WTC11 (cell line): ENCODE measurements around the gene KIF2C. TPM values are rescaled to one million over a fixed set of nuclear protein-coding genes. Genes with fewer than 3 reads are reported as not detected.

Experiments used
- ATAC-seq: fragments of 200-7000 bp; cut with Tn5 transposase; 2 replicates; pipeline ENCODE4 v1.10.0; 2021; ENCODE audit warnings: mild to moderate bottlenecking, moderate library complexity
- CTCF ChIA-PET: fragments of 300-600 bp; sonication (Branson Sonifier 250); formaldehyde crosslinking; loops from one replicate; lab custom pipeline; 2021; ENCODE audit warnings: antibody characterized with exemption; lab: Charles Lee
- POLR2A ChIA-PET: fragments of 350-600 bp; sonication (Branson Sonifier 250); formaldehyde crosslinking; loops from one replicate; lab custom pipeline; 2021; ENCODE audit warnings: antibody characterized with exemption; lab: Charles Lee
- DNase-seq: peaks from one replicate; pipeline ENCODE4 v3.0.0; 2021; ENCODE audit warnings: low spot score
- H3K27ac Mint-ChIP-seq: 2 replicates; pipeline ENCODE4 v1.8.0; 2021; ENCODE audit warnings: mixed read lengths
- H3K27me3 Mint-ChIP-seq: 2 replicates; pipeline ENCODE4 v1.8.0; 2021; ENCODE audit warnings: low read depth, mild to moderate bottlenecking, moderate library complexity, mixed read lengths
- H3K36me3 Mint-ChIP-seq: 2 replicates; pipeline ENCODE4 v1.8.0; 2021; ENCODE audit warnings: mixed read lengths
- H3K4me1 Mint-ChIP-seq: 2 replicates; pipeline ENCODE4 v1.8.0; 2022; ENCODE audit warnings: mixed read lengths
- H3K4me3 Mint-ChIP-seq: 2 replicates; pipeline ENCODE4 v1.8.0; 2021; ENCODE audit warnings: mild to moderate bottlenecking, moderate library complexity, mixed read lengths
- H3K9me3 Mint-ChIP-seq: 2 replicates; pipeline ENCODE4 v1.8.0; 2021; ENCODE audit warnings: mixed read lengths
- ARID4B ChIP-seq: sonication (generic); formaldehyde crosslinking; IDR thresholded peaks from 2 replicates; pipeline ENCODE4 v1.8.0; 2023; ENCODE audit warnings: missing genetic modification reagents, mild to moderate bottlenecking, borderline replicate concordance
- CREM ChIP-seq: sonication (generic); formaldehyde crosslinking; IDR thresholded peaks from 2 replicates; pipeline ENCODE4 v1.8.1; 2022; ENCODE audit warnings: mild to moderate bottlenecking, missing genetic modification reagents, moderate library complexity
- E2F4 ChIP-seq: sonication (generic); formaldehyde crosslinking; IDR thresholded peaks from 2 replicates; pipeline ENCODE4 v1.8.1; 2022; ENCODE audit warnings: low read depth, mild to moderate bottlenecking, moderate library complexity, missing genetic modification reagents, borderline replicate concordance
- ETV6 ChIP-seq: sonication (generic); formaldehyde crosslinking; IDR thresholded peaks from 2 replicates; pipeline ENCODE4 v1.8.1; 2022; ENCODE audit warnings: mild to moderate bottlenecking, missing genetic modification reagents
- GABPB1 ChIP-seq: sonication (generic); formaldehyde crosslinking; IDR thresholded peaks from 2 replicates; pipeline ENCODE4 v1.8.1; 2023; ENCODE audit warnings: mild to moderate bottlenecking, missing genetic modification reagents
- IRF1 ChIP-seq: sonication (generic); formaldehyde crosslinking; IDR thresholded peaks from 2 replicates; pipeline ENCODE4 v1.8.0; 2023; ENCODE audit warnings: missing genetic modification reagents
- KAT7 ChIP-seq: sonication (generic); formaldehyde crosslinking; IDR thresholded peaks from 2 replicates; pipeline ENCODE4 v1.8.1; 2023; ENCODE audit warnings: missing genetic modification reagents, mild to moderate bottlenecking, borderline replicate concordance
- MYBL2 ChIP-seq: sonication (generic); formaldehyde crosslinking; IDR thresholded peaks from 2 replicates; pipeline ENCODE4 v1.8.1; 2023; ENCODE audit warnings: mild to moderate bottlenecking, moderate library complexity, missing genetic modification reagents
- NFYB ChIP-seq: sonication (generic); formaldehyde crosslinking; conservative IDR thresholded peaks from 2 replicates; pipeline ENCODE4 v1.8.0; 2022; ENCODE audit warnings: low read depth, missing genetic modification reagents
- OVOL2 ChIP-seq: fragments of 250-450 bp; sonication (Bioruptor Pico); IDR thresholded peaks from 2 replicates; pipeline ENCODE4 v1.9.0; 2021; ENCODE audit warnings: mild to moderate bottlenecking, borderline replicate concordance
- PRRX2 ChIP-seq: fragments of 250-450 bp; sonication (Bioruptor Pico); IDR thresholded peaks from 2 replicates; pipeline ENCODE4 v1.8.0; 2021; ENCODE audit warnings: mild to moderate bottlenecking
- RORB ChIP-seq: fragments of 250-450 bp; sonication (Bioruptor Pico); IDR thresholded peaks from 2 replicates; pipeline ENCODE4 v1.9.0; 2021; ENCODE audit warnings: mild to moderate bottlenecking
- TEAD1 ChIP-seq: sonication (generic); formaldehyde crosslinking; IDR thresholded peaks from 2 replicates; pipeline ENCODE4 v1.8.0; 2022; ENCODE audit warnings: mild to moderate bottlenecking, missing genetic modification reagents
- ZBTB21 ChIP-seq: sonication (generic); formaldehyde crosslinking; IDR thresholded peaks from 2 replicates; pipeline ENCODE4 v1.8.1; 2023; ENCODE audit warnings: mild to moderate bottlenecking, missing genetic modification reagents, borderline replicate concordance
- ZNF121 ChIP-seq: sonication (generic); formaldehyde crosslinking; IDR thresholded peaks from 2 replicates; pipeline ENCODE4 v1.8.0; 2023; ENCODE audit warnings: missing genetic modification reagents
- ZNF138 ChIP-seq: sonication (generic); formaldehyde crosslinking; conservative IDR thresholded peaks from 2 replicates; pipeline ENCODE4 v1.8.1; 2022; ENCODE audit warnings: mild to moderate bottlenecking, moderate library complexity, missing genetic modification reagents
- ZSCAN18 ChIP-seq: fragments of 250-450 bp; sonication (Bioruptor Pico); IDR thresholded peaks from 2 replicates; pipeline ENCODE4 v2.1.2; 2022; ENCODE audit warnings: mild to moderate bottlenecking, moderate library complexity
- total RNA-seq: library from RNA; stranded (reverse); gene quantifications from 3 replicates; pipeline ENCODE4 v1.2.3, GENCODE V29; 2021
- TF ChIP-seq, protein P1 (sequence below): sonication (generic); formaldehyde crosslinking; IDR thresholded peaks from 2 replicates; pipeline ENCODE4 v1.8.1; 2022; ENCODE audit warnings: mild to moderate bottlenecking, missing genetic modification reagents, moderate library complexity, borderline replicate concordance

The KIF2C gene
- total RNA-seq, 1 experiment from 2014 or later: 93.8 TPM

DNA sequence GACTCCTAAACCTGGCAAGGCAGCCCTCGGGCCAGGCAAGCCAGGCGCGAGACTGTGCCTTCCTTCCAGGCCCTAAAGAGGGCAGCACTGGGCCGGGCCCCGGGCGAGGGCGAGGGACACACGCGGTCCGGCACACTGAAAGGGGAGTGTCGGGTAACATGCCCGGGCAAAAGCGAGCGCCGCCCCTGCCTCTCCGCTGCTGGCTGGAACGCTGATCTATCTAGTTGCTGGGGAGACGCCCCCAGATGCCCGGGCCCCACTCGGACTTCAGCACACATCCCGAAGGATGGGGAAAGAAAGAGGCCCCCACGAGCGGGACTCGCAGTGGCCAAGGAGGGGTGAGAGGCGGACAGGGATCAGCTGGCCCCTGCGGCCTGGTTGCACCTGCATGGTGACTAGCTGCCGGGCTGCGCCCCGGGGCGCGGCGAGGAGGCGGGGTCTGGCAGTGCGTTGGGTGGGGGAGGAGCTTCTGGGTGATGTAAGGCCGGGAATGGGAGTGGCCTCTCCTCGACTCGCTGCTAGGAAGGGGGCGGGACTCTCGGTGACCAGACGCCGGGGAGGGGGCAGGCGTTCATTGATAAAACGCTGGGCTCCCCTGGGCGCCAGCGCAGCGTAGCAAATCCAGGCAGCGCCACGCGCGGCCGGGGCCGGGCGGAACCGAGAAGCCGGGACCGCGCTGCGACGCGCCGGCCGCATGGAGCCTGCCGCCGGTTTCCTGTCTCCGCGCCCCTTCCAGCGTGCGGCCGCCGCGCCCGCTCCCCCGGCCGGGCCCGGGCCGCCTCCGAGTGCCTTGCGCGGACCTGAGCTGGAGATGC is 60.3 kb downstream of the KIF2C start, which contains the start of gene PLK3 (continued):
- TF ChIP-seq MYBL2 (CRISPR knock-in tag): peak; percentile 84; the same call in 1 of the 2 replicates
- peak; percentile 69 for TF ChIP-seq TEAD1 (CRISPR knock-in tag)
- peak; percentile 52; the same call in 1 of the 2 replicates for TF ChIP-seq ARID4B (CRISPR knock-in tag)
- TF ChIP-seq ZBTB21: 0 out of 2 replicates have a peak, but pooled peaks have one; percentile 76
- TF ChIP-seq ZNF121: peak; percentile 91
- no peak for TF ChIP-seq PRRX2
- TF ChIP-seq ETV6 (CRISPR knock-in tag): peak; percentile 84; the same call in 1 of the 2 replicates
- peak; percentile 29; the same call in 1 of the 2 replicates for TF ChIP-seq NFYB (CRISPR knock-in tag)
- TF ChIP-seq ZNF138 (CRISPR knock-in tag): no peak
- no peak; the same call in 1 of the 2 replicates for TF ChIP-seq CREM (CRISPR knock-in tag)
- TF ChIP-seq GABPB1: peak; percentile 89

GRCh38 chr1:44801491-44802305 is 62.1 kb downstream of the KIF2C start:
- Mint-ChIP-seq H3K27ac (peak overlapping the region; percentile 5; the same call in 1 of the 2 replicates), H3K4me3 (peak overlapping the region; percentile 79), H3K27me3 (peaks cover 3% of the 10 kb centered on the region; the same call in 1 of the 2 replicates), H3K9me3 (no peaks in the 10 kb centered on the region), H3K4me1 (peaks cover 18% of the 10 kb centered on the region), H3K36me3 (peaks cover 18% of the 10 kb centered on the region)
- TF ChIP-seq OVOL2 (CRISPR knock-in tag) (no peak), KAT7 (CRISPR knock-in tag) (no peak), IRF1 (CRISPR knock-in tag) (no peak), RORB (CRISPR knock-in tag) (no peak), ZSCAN18 (CRISPR knock-in tag) (no peak), E2F4 (no peak), NFYB (CRISPR knock-in tag) (no peak), ARID4B (CRISPR knock-in tag) (no peak)
- TF ChIP-seq, protein P1, sequence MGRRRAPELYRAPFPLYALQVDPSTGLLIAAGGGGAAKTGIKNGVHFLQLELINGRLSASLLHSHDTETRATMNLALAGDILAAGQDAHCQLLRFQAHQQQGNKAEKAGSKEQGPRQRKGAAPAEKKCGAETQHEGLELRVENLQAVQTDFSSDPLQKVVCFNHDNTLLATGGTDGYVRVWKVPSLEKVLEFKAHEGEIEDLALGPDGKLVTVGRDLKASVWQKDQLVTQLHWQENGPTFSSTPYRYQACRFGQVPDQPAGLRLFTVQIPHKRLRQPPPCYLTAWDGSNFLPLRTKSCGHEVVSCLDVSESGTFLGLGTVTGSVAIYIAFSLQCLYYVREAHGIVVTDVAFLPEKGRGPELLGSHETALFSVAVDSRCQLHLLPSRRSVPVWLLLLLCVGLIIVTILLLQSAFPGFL: no peak
- ChIA-PET CTCF (interaction anchor here (0.5 to 3.3 kb wide), 8 partner anchors 11 to 209 kb away, joined by 3 to 35 read pairs (median 10); partner anchors contain the start of gene HECTD3), POLR2A (interaction anchor here (2.0 to 4.3 kb wide), 2 partner anchors 7 to 12 kb away, joined by 24 to 43 read pairs; partner anchors contain the start of gene BTBD19)
- ATAC-seq (no peak), DNase-seq (no peak)
